ENCODE data around the gene CCDC91.
"Not testable (repeated sequence)": the region's sequence is repeated elsewhere in the genome, so short reads cannot be mapped to it uniquely, and the experiment has no call there.

CCDC91 gene

GRCh38 chr12:28186500-28186899, 3.8 kb upstream of the CCDC91 start:
- no peak for DNase-seq

- DNase-seq: no peak
Measured at GRCh38 chr12:28189784-28190320, 404 bp upstream of the CCDC91 start.

GRCh38 chr12:28191051-28192048, 1.1 kb downstream of the CCDC91 start:
- DNase-seq: peak; percentile 30 to 34

GRCh38 chr12:28192125-28192524, 1.9 kb downstream of the CCDC91 start:
- no peak for DNase-seq

- DNase-seq: not testable (repeated sequence)
Measured at GRCh38 chr12:28194621-28195020, 4.4 kb downstream of the CCDC91 start.

- not testable (repeated sequence) for DNase-seq
Measured at GRCh38 chr12:28201136-28201535, 10.9 kb downstream of the CCDC91 start.

GRCh38 chr12:28202374-28203130, 12.3 kb downstream of the CCDC91 start:
- no peak for DNase-seq

GRCh38 chr12:28209782-28210181, 19.5 kb downstream of the CCDC91 start:
- DNase-seq: no peak

- DNase-seq: no peak
Measured at GRCh38 chr12:28212182-28212581, 21.9 kb downstream of the CCDC91 start.

- no peak for DNase-seq
Measured at GRCh38 chr12:28215021-28215420, 24.8 kb downstream of the CCDC91 start.

GRCh38 chr12:28216016-28216415, 25.8 kb downstream of the CCDC91 start:
- DNase-seq: no peak

- DNase-seq: no peak
Measured at GRCh38 chr12:28217805-28218204, 27.5 kb downstream of the CCDC91 start.

- DNase-seq: no peak
Measured at GRCh38 chr12:28218875-28219274, 28.6 kb downstream of the CCDC91 start.

GRCh38 chr12:28219827-28220226, 29.6 kb downstream of the CCDC91 start:
- DNase-seq: no peak

GRCh38 chr12:28222081-28222700, 31.9 kb downstream of the CCDC91 start:
- peak; percentile 66 to 68 for DNase-seq

GRCh38 chr12:28223025-28223554, 32.8 kb downstream of the CCDC91 start:
- DNase-seq: no peak

GRCh38 chr12:28223858-28224257, 33.6 kb downstream of the CCDC91 start:
- no peak for DNase-seq

GRCh38 chr12:28226705-28227104, 36.4 kb downstream of the CCDC91 start:
- DNase-seq: no peak

GRCh38 chr12:28227251-28227650, 37.0 kb downstream of the CCDC91 start:
- no peak for DNase-seq

- DNase-seq: no peak
Measured at GRCh38 chr12:28231248-28231647, 41.0 kb downstream of the CCDC91 start.

GRCh38 chr12:28232211-28232928, 42.1 kb downstream of the CCDC91 start:
- DNase-seq: no peak

GRCh38 chr12:28234444-28234843, 44.2 kb downstream of the CCDC91 start:
- no peak for DNase-seq

Data from activated CD4-positive, alpha-beta T cell treated with anti-CD3 and anti-CD28 coated beads, Interleukin-2, amount 50 U/mL, for 4 hours (primary cell).